ENCODE data around the gene ERGIC1.
A peak's percentile ranks its signal among the peaks of the same experiment; 100 is the strongest.

The ERGIC1 gene

DNA sequence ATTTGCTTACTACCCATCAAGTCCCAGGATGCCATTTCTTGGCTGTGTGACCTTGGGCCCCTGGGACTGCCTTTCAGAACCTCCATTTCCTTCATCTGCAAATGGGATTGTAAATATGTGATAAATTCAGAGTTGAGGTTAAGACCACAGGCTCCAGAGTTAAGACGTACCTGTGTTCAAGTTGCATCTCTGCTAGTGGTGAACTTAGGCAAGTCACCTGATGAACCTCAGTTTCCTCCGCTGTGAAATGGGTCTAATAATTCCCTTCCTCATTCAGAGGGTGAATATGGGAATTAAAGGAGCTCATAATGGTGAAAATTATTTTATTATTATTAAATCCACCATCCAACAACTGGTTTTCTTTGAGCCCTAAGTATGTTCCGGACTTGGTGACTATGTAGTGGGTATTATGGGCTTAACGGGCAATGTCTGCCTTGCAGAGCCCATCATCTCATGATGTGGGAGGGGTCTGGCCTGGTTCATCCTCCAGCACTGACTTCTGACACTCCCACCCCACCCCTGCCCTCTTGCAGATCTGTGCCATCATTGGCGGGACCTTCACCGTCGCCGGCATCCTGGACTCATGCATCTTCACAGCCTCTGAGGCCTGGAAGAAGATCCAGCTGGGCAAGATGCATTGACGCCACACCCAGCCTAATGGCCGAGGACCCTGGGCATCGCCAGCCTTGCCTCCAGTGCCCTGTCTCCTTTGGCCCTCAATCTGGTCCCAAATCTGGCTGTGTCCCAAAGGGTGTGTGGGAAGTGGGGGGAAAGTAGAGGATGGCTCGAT lies 116.3 kb downstream of the ERGIC1 start:
- no peak for DNase-seq (ENCODE audit: low spot score)

DNA sequence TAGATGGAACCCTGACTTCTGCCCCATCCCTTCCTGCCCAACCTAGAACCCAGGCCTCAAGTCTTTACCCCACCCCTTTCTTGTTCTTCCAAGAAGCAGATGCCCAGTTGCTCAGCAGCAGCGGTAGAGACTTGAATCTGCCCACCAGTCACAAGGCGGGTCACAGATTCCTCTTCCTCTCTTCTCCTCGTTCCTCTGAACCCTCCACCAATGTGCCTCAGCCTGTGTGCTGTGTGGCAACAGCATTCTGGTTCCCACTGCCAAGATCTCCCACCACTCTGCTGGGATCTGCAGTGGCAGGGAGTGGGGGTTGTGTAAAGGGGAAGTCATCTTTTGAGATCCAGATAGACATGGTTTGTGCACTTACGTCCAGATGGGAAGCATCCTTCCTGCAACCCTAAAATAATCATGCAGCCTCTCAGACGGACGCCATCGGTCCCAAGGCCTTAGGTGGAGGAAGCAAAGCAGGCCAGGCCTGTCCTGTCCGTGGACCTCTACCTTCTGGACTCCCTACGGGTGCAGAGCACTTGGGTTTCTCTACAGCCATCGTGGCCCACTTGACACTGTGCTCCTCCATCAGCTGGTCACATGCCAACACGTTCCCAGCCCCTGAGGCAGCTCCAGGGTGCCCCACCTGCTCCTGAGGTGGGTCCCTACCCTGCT lies 117.5 kb downstream of the ERGIC1 start:
- DNase-seq (ENCODE audit: low spot score), result no peak

DNA sequence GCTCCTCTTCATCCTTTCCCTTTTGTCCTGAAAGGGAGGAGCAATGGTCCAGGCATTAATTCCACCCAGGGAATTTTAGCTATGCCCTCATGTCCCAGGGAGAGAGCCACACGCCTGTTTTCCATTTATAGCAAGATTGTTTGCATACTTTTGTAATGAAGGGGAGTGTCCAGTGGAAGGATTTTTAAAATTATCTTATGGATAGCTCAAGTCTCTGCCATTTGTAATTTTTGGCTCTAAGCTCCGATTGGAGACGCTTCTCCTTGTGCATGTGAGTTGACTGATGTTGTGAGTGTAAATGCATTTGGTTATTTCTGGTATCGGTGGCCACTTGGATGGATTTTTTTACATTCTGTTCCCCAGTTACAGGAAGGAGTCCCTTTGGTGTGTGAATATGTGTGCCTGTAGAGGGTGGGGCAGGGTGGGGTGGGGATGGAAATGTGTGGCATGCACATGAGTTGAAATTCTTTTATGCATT lies 118.0 kb downstream of the ERGIC1 start:
- no peak for DNase-seq (ENCODE audit: low spot score)

DNA sequence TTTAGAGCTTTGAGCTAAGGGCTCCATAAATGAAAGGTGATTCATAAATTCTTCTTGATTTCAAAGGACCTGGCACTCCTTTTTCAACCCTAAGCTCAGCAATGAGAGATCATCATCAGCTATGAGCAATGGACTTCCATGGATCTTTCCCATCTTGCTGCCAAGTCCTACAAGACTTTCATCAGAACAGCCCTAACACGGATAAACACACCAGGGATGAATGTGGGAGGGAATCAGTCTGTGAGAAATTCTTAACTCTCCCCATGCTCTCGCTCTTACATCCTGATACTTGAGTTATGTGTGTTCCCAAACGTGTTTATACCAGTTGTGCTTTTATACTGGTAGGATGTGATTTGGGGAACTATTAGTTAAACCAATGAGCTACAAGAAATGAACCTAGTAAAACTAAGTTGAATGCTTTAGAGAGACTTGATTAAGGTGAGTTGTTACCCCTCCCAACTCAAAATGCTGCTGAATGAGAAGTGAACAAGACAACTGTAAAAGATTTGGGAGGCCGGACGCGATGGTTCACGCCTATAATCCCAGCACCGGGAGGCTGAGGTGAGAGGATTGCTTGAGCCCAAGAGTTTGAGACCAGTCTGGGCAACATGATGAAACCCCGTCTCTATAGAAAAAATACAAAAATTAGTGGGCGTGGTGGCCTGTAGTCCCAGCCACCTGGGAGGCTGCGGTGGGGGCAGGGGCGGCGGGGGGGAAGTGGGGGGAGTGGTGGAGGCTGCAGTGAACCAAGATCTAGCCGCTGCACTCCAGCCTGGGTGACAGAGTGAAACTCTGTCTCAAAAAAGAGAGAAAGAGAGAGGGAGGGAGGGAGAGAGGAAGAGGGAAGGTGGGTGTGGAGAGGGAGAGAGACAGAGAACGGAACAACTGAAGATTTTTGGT lies 120.0 kb downstream of the ERGIC1 start:
- DNase-seq (ENCODE audit: low spot score), result no peak

DNA sequence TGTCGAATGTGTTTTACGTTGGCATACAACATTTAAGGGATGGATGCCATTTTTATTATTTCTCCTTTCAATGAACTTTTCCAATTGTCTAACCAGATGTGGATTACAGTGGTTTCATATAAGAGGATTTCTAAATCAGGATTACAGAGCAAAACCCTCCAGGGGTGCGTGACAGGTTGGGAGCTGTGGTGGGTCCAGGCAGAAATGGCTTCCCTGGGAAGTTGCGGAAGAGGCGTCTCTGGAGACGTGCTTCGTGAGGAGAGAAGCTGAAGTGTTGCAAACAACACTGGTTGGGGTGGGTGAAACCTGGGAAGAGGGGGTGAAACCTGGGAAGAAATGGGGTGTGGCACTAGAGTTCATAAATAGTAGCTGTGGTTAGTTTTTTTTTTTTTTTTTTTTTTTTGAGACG lies 120.7 kb downstream of the ERGIC1 start:
- no peak for DNase-seq (ENCODE audit: low spot score)

DNA sequence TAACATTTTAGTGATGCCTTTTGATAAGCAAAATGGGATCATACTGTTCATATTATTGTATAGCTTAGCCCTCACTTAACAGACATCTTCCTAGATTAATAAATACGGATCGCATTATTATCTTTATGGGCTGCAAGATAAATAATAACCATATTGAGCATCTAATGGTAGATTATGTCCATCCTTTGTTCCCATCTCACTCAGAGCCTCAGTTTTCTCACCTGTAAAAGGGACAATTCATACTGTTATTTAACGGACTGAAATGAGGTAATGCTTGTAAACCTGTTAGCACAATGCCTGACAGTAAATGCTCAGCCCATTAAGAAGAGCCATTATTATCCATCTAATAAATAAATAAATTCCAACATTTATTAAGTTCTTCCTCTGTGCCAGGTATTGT lies 122.2 kb downstream of the ERGIC1 start:
- DNase-seq (ENCODE audit: low spot score), result no peak

DNA sequence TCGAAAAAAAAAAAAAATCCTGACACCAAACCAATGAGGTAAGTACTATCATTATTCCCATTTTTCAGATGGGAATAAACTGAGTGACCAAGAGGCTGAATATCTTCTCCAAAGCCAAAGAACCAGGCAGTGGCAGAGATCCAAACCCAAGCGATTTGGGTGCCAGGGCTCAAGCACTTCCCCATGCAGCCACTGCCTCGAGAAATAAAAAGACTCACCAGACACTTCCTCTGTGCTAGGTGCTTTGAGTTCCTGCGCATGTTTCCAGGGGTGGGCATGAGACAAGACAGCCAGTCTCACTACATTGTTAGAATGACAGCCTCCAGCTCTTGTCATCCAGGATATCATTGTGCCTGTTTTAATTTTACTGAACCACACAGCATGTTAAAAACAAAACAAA lies 122.9 kb downstream of the ERGIC1 start:
- DNase-seq (ENCODE audit: low spot score), result no peak

DNA sequence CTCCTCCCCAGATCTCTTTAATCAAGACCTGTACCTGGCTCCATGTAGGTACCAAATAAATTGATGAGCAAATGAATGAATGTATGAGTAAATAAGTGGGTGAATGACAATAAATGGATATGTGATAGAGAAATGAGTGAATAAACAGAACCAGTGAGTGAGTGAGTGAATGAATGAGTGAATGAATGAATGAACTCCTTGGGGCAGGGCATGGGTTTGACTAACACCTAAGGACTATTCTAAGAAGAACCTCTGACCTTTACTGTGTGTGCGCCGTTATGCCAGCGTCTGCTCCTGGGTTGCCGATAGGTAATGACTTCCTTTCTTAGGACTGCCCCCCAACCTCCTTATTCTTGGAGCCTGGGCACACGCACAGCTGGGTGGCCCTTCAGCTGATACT lies 123.4 kb downstream of the ERGIC1 start:
- no peak for DNase-seq (ENCODE audit: low spot score)

DNA sequence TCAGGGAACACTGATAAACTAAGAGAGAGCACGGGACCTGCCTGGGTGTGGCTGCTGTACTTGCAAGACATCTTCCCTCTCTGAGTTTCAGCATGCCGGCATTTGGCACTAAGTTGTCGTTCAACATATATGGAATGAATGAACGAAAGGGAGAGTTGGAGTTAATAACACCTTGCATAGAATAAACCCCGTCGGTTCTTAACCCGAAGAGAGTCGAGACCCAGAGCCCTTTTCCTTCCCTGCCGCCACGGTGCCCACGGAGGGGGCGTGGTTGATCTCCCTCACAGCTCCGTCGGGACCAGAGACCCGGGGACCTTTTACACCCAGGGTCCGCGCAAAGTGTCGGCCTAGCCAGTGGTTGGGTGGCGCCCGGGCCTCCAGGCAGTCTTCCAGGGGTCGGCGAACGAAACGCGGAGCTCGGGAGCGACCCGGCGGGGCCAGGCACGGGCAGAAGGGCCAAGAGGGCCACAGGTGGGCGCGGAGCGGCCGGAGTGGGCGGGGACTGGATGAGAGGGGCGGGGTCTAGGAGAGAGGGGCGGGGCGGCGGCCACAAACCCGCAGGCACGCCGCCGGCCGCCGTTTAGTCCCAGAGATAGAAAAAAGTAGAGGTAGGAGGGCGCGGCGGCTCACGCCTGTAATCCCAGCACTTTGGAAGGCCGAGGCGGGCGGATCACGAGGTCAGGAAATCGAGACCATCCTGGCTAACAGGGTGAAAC lies 124.4 kb downstream of the ERGIC1 start:
- peak; percentile 50 for DNase-seq (ENCODE audit: low spot score)

DNA sequence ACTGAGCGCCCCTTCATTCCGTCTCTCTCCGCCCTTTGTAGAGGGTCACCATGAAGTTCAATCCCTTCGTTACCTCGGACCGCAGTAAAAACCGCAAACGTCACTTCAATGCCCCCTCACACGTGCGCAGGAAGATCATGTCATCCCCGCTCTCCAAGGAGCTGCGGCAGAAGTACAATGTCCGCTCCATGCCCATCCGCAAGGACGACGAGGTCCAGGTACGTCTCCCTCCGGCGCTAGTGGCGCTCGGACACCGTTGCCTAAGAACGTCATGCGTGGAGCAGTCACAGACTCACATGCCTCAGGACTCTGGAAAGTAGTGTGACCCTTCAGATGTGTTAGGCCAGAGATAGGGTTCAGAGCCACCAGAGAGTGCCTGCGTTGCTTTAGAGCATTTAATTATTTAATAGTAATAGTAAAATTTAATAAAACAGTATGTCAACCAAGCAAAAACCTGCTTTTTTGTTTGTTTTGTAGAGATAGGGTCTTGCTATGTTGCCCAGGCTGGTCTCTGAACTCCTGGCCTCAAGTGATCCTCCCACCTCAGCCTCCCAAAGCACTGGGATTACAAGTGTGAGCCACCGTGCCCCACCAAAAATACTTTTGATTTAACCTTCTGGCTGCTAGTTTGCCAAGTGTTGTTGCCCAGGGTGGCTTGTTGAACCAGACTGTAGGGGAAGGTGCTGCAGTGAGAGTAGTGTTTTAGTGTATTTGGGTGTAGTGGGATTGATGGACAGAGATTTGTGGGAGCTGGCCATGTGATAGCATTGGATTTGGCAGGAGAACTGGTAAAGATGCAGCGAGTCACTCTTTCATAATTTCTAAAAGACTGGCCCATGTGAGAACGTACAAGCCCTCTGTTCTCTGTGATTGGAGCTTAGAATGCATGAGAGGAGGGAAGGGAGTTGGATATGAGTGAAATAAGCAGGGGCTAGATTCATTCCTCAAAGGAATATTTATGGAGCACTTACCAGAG lies 126.1 kb downstream of the ERGIC1 start:
- no peak for DNase-seq (ENCODE audit: low spot score)

DNA sequence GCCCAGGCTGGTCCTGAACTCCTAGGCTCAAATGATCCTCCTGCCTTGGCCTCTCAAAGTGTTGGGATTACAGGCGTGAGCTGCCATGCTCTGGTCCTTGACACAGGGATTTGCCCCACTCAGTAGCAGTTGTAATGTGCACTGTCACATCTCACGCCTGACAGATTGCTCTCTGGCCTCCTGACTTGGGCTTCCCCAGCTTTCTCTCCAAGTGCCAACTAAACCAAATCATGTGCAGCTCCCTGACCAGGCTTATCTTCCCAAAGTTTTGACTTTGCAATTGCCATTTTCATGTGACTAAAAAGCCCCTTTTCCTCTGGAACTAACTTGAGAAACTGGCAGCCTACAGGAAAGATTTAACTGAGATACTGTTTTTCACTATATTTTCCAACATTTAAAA lies 135.9 kb downstream of the ERGIC1 start:
- DNase-seq (ENCODE audit: low spot score), result no peak

DNA sequence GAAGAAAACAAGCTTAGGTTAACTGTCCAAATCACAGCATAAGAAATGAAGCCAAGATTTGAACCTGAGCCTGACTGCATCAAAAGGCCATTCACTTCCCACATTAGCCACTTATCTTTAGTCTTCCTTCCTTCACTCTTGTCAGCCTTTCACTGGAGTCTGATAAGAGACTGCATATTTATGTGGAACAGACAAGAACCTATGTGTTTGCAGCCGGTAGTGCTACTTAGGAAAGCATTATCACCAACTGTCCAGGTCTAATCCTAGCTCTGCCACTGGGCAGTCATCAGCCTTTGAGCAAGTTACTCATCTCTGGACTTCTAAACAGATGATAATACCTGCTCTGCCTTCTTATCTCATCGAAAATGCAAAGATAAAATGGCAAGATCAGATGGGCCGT lies 137.4 kb downstream of the ERGIC1 start:
- DNase-seq (ENCODE audit: low spot score), result no peak

DNA sequence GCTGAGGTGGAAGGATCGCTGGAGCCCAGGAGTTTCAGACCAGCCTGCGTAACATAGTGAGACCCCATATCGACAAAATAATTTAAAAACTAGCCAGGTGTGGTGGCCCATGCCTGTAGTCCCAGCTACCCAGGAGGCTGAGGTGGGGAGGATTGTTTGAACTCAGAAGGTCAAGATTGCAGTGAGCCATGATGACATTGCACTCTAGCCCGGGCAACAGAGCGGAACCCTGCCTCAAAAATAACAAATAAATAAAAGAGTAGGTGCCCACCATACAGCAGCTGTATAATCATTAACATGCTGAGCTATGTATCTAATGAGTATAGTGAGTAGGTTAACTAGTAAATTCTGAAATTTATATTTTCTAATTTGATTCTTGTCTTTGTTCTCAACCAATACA lies 138.5 kb downstream of the ERGIC1 start:
- DNase-seq (ENCODE audit: low spot score), result no peak

DNA sequence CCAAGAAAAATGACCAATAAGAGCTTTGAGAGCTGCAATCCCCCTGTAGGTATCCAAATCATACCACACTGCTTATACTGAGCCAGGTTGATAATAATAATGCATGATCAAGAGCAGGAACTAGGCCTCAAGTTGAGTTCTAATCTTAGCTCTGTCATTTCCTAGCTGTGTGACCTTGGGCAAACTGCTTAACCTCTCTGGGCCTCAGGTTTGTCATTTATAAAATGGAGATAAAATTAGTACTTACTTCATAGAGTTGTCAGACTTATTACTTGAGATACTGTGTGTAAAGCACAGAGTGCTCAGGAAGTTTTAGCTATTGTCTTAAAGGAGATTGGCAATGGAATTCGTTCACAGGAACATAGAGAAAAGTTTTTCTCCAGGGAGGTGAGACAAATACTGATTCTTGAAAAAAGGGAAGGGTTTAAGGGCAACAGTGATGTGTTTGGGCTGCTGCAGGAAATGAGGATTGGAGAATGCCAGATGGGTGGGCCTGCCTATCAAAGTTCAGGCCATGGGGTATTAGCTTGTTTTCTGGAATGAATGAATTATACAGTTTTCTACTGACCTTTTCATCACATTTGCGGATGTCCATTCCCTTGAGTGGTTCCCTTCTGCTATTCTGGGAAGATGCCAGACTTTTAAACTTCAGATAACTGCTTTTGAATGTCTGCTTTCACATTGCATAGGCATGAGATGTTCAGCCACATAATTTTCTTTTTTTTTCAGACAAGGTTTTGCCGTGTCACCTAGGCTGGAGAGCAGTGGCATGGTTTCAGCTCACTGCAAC lies 139.3 kb downstream of the ERGIC1 start:
- no peak for DNase-seq (ENCODE audit: low spot score)

DNA sequence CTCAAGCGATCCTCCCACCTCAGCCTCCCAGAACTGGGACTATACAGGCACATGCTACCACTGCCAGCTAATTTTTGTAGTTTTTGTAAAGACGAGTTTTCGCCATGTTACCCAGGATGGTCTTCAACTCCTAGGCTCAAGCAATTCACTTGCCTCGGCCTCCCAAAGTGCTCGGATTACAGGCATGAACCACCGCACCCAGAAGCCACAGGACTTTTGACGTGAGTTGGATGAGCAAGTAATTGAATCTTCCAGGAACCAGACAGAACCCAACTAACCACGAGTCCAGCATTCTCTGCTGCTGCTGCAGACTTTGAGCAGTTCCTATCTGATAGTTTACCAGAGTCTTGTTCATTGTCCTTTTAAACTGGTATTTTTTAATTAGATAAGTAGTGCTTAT lies 139.9 kb downstream of the ERGIC1 start:
- no peak for DNase-seq (ENCODE audit: low spot score)

DNA sequence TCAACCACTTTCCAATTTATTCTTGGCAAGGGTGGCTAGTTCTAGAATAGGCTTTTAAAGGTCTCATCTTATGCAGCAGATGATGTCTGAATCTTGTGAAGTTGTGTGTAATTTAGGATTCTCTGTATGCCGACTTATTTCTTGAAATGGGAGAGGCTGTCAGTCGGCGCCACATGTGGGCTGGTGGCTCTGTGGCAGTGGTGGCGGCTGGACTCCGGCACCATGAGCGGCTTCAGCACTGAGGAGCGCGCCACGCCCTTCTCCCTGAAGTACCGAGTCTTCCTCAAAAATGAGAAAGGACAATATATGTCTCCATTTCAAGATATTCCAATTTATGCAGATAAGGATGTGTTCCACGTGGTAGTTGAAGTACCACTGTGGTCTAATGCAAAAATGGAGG lies 141.2 kb downstream of the ERGIC1 start:
- DNase-seq (ENCODE audit: low spot score), result no peak

DNA sequence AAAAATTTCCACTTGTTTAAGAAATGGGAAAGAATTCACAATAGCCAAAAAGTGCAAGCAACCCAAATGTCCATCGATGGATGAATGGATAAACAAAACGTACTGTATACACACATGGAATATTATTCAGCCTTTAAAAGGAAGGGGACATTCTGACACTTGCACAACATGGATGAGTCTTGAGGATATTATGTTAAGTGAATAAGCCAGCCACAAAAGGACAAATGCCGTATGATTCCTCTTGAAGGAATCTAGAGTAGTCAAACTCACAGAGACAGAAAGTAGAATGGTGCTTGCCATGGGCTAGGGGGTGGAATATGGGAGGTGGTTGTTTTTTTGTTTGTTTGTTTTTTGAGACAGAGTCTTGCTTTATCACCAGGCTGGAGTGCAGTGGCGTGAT lies 145.7 kb downstream of the ERGIC1 start:
- no peak for DNase-seq (ENCODE audit: low spot score)

DNA sequence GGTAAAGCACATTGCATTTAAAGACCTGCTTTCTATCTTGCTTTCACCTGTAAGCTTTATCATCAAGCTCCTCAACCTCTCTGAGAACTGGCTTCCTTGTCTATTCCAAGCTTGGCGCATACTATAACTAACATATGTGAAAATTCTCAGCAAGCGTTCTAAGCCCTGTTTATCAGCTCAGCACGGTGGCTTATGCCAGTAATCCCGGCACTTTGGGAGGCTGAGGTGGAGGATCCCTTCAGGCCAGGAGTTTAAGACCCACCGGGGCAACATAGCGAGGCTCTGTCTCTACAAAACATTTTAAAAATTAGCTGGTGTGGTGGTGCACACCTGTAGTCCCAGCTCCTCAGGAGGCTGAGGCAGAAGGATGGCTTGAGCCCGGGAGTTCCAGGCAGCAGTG lies 147.9 kb downstream of the ERGIC1 start:
- no peak for DNase-seq (ENCODE audit: low spot score)

DNA sequence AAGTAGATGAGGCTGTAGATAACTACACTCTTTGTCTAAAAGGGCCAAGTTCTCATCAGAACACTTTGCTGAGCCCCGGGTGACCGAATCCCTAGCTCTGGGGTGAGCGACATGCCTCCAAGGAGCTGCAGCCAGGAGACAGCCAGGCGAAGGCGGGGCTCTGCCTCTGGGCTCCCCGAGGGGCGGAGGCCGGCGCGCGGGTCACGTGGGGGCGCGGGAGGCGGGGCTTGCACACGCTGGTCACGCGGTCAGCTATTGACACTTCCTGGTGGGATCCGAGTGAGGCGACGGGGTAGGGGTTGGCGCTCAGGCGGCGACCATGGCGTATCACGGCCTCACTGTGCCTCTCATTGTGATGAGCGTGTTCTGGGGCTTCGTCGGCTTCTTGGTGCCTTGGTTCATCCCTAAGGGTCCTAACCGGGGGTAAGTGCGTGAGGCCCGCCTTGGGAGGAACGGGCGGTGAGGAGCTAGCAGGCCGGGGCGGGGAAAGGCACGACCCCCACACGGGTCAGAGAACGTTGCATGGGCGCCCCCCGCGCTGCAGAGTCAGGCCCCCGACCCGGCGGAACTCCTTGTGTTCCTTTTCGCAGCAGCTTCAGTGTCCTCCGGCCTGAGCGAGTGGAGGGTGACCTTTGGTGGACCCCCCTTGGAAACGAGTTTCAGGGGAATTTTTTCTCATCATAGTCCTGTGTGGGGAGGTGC lies 149.6 kb downstream of the ERGIC1 start, which contains the start of gene ATP6V0E1:
Gene ATP6V0E1, plus strand, starts transcription at position 230 of the 702 bp plus-strand sequence. Its CDS starts 90 bp downstream, at position 320.
- DNase-seq (ENCODE audit: low spot score), result peak; percentile 95
